Measurements from ENCODE around the gene STAT1. TPM values are rescaled to one million over a fixed set of nuclear protein-coding genes. Genes with fewer than 3 reads are reported as not detected.

Gene STAT1
- total RNA-seq, 1 donor from 2014 or later: 61.7 TPM

GRCh38 chr2:190994148-190994547 lies 19.8 kb downstream of the STAT1 start:
- no peaks in the 10 kb centered on the region for H3K79me2 ChIP-seq (ENCODE audit: low read depth)
- no peak overlapping the region for H3K4me3 ChIP-seq
- Mint-ChIP-seq H3K4me3 (no peak overlapping the region), H3K4me1 (no peaks in the 10 kb centered on the region), H3K9me3 (no peaks in the 10 kb centered on the region), H3K36me3 (peaks cover 50% of the 10 kb centered on the region), H3K27me3 (ENCODE audit: insufficient read depth, low read depth) (no peaks in the 10 kb centered on the region), H3K27ac (no peak overlapping the region)
- H3K27ac ChIP-seq: no peak overlapping the region
- H3K36me3 ChIP-seq: peaks cover 6% of the 10 kb centered on the region
- no peaks in the 10 kb centered on the region for H3K4me1 ChIP-seq
- TF ChIP-seq EZH2phosphoT487 (IDR thresholded peaks at IDR 0.05) (no peak), CTCF (IDR thresholded peaks at IDR 0.05) (no peak), EZH2 (IDR thresholded peaks at IDR 0.05) (no peak)
- H3K9ac ChIP-seq: no peak overlapping the region
- H3K9me3 ChIP-seq (ENCODE audit: low read depth): no peaks in the 10 kb centered on the region
- H2AFZ ChIP-seq (replicated peaks): no peak overlapping the region
- no peaks in the 10 kb centered on the region for H3K27me3 ChIP-seq
- no peaks in the 10 kb centered on the region for H3F3A ChIP-seq (ENCODE audit: low read depth)
- no peak for DNase-seq (ENCODE audit: low spot score)
- no peak overlapping the region for H3K4me2 ChIP-seq
- H4K20me1 ChIP-seq (ENCODE audit: low read depth): no peaks in the 10 kb centered on the region

GRCh38 chr2:190993292-190993643 lies 20.7 kb downstream of the STAT1 start:
- H3K36me3 ChIP-seq: peaks cover 6% of the 10 kb centered on the region
- no peaks in the 10 kb centered on the region for H3K79me2 ChIP-seq (ENCODE audit: low read depth)
- H3K4me1 ChIP-seq: no peaks in the 10 kb centered on the region
- no peak for DNase-seq (ENCODE audit: low spot score)
- Mint-ChIP-seq H3K36me3 (peaks cover 48% of the 10 kb centered on the region), H3K9me3 (no peaks in the 10 kb centered on the region), H3K27me3 (ENCODE audit: insufficient read depth, low read depth) (no peaks in the 10 kb centered on the region), H3K4me1 (no peaks in the 10 kb centered on the region), H3K4me3 (no peak overlapping the region), H3K27ac (no peak overlapping the region)
- H3K9ac ChIP-seq: no peak overlapping the region
- H2AFZ ChIP-seq (replicated peaks): no peak overlapping the region
- H3K27ac ChIP-seq: no peak overlapping the region
- no peaks in the 10 kb centered on the region for H3K9me3 ChIP-seq (ENCODE audit: low read depth)
- no peaks in the 10 kb centered on the region for H3F3A ChIP-seq (ENCODE audit: low read depth)
- no peaks in the 10 kb centered on the region for H4K20me1 ChIP-seq (ENCODE audit: low read depth)
- H3K4me3 ChIP-seq: no peak overlapping the region
- no peaks in the 10 kb centered on the region for H3K27me3 ChIP-seq
- no peak overlapping the region for H3K4me2 ChIP-seq
- TF ChIP-seq EZH2 (IDR thresholded peaks at IDR 0.05) (no peak), EZH2phosphoT487 (IDR thresholded peaks at IDR 0.05) (no peak), CTCF (IDR thresholded peaks at IDR 0.05) (no peak)

- no peak for DNase-seq (ENCODE audit: low spot score)
- no peaks in the 10 kb centered on the region for H3K79me2 ChIP-seq (ENCODE audit: low read depth)
- Mint-ChIP-seq H3K9me3 (no peaks in the 10 kb centered on the region), H3K27ac (no peak overlapping the region), H3K27me3 (ENCODE audit: insufficient read depth, low read depth) (no peaks in the 10 kb centered on the region), H3K4me1 (no peaks in the 10 kb centered on the region), H3K36me3 (peaks cover 37% of the 10 kb centered on the region), H3K4me3 (no peak overlapping the region)
- H3K4me2 ChIP-seq: no peak overlapping the region
- no peaks in the 10 kb centered on the region for H3K27me3 ChIP-seq
- no peak overlapping the region for H3K9ac ChIP-seq
- H3K27ac ChIP-seq: no peak overlapping the region
- H3F3A ChIP-seq (ENCODE audit: low read depth): no peaks in the 10 kb centered on the region
- no peaks in the 10 kb centered on the region for H4K20me1 ChIP-seq (ENCODE audit: low read depth)
- no peaks in the 10 kb centered on the region for H3K4me1 ChIP-seq
- no peak overlapping the region for H2AFZ ChIP-seq (replicated peaks)
- peaks cover 6% of the 10 kb centered on the region for H3K36me3 ChIP-seq
- no peaks in the 10 kb centered on the region for H3K9me3 ChIP-seq (ENCODE audit: low read depth)
- no peak overlapping the region for H3K4me3 ChIP-seq
- TF ChIP-seq CTCF (IDR thresholded peaks at IDR 0.05) (no peak), EZH2phosphoT487 (IDR thresholded peaks at IDR 0.05) (no peak), EZH2 (IDR thresholded peaks at IDR 0.05) (no peak)
Observed at GRCh38 chr2:190990132-190990531, 23.8 kb downstream of the STAT1 start.

GRCh38 chr2:190988910-190989309 lies 25.1 kb downstream of the STAT1 start:
- H3K4me1 Mint-ChIP-seq: no peaks in the 10 kb centered on the region
- H3K4me3 Mint-ChIP-seq: no peak overlapping the region
- H3K27me3 ChIP-seq: no peaks in the 10 kb centered on the region
- no peaks in the 10 kb centered on the region for H3K9me3 Mint-ChIP-seq
- TF ChIP-seq EZH2 (IDR thresholded peaks at IDR 0.05) (no peak), CTCF (IDR thresholded peaks at IDR 0.05) (no peak), EZH2phosphoT487 (IDR thresholded peaks at IDR 0.05) (no peak)
- H3K36me3 ChIP-seq: peaks cover 10% of the 10 kb centered on the region
- no peaks in the 10 kb centered on the region for H3K9me3 ChIP-seq (ENCODE audit: low read depth)
- H3K36me3 Mint-ChIP-seq: peaks cover 39% of the 10 kb centered on the region
- H3K27ac Mint-ChIP-seq: no peak overlapping the region
- H3K4me1 ChIP-seq: no peaks in the 10 kb centered on the region
- H3K79me2 ChIP-seq (ENCODE audit: low read depth): no peaks in the 10 kb centered on the region
- no peaks in the 10 kb centered on the region for H3F3A ChIP-seq (ENCODE audit: low read depth)
- H3K4me2 ChIP-seq: no peak overlapping the region
- no peak overlapping the region for H3K27ac ChIP-seq
- H4K20me1 ChIP-seq (ENCODE audit: low read depth): no peaks in the 10 kb centered on the region
- no peak overlapping the region for H2AFZ ChIP-seq (replicated peaks)
- H3K4me3 ChIP-seq: no peak overlapping the region
- H3K9ac ChIP-seq: no peak overlapping the region
- H3K27me3 Mint-ChIP-seq (ENCODE audit: insufficient read depth, low read depth): no peaks in the 10 kb centered on the region
- no peak for DNase-seq (ENCODE audit: low spot score)

Measured in neural progenitor cell (in vitro differentiated cells).